ENCODE data around the gene TMSB10. TPM values are rescaled to one million over a fixed set of nuclear protein-coding genes. Genes with fewer than 3 reads are reported as not detected.
A peak's percentile ranks its signal among the peaks of the same experiment; 100 is the strongest.

The TMSB10 gene
- total RNA-seq, 1 experiment from 2014 or later = 5,246 TPM

- H3K27ac ChIP-seq (ENCODE audit: low read length) = no peak overlapping the region
- H3K4me1 ChIP-seq (ENCODE audit: insufficient read depth, low read length) = peaks cover 5% of the 10 kb centered on the region
- POLR2A ChIA-PET (ENCODE audit: unreplicated experiment) = no interaction called here
- no peaks in the 10 kb centered on the region for H3K9me3 ChIP-seq (ENCODE audit: low read length)
- no peaks in the 10 kb centered on the region for H3K79me2 ChIP-seq (ENCODE audit: low read length)
- BruUV-seq (replicated peaks) = no TSS peak
- H4K20me1 ChIP-seq (ENCODE audit: low read length) = no peaks in the 10 kb centered on the region
- peaks cover 15% of the 10 kb centered on the region for H3K27me3 ChIP-seq (ENCODE audit: low read length)
- no peaks in the 10 kb centered on the region for H3K36me3 ChIP-seq (ENCODE audit: low read depth, low read length)
- H3K9ac ChIP-seq (ENCODE audit: low read length) = no peak overlapping the region; the same call in 1 of the 2 replicates
- peak; percentile 4 for ATAC-seq
- no peaks in the 10 kb centered on the region for H3F3A ChIP-seq (ENCODE audit: low read length, unreplicated experiment)
- TF ChIP-seq EZH2phosphoT487 (IDR thresholded peaks at IDR 0.05; ENCODE audit: borderline replicate concordance, low read length) (no peak), EZH2 (IDR thresholded peaks at IDR 0.05; ENCODE audit: low read length, unreplicated experiment) (no peak), CTCF (conservative IDR thresholded peaks at IDR 0.05; ENCODE audit: low read depth, low read length) (peak; percentile 13; the same call in 1 of the 2 replicates)
- no peak for DNase-seq
- intact Hi-C loops (cut with micrococcal nuclease) = loop anchor here (1.0 to 2.0 kb wide), 2 partner anchors 22 to 388 kb away; partner anchors contain the start of gene TMSB10
- CTCF ChIA-PET = interaction anchor here (0.6 to 1.7 kb wide), 4 partner anchors 37 to 416 kb away, joined by 3 to 23 read pairs (median 4); no protein-coding TSS in a partner anchor
- H3K4me3 ChIP-seq (ENCODE audit: low read length) = peak overlapping the region; percentile 77
- no peaks in the 10 kb centered on the region for H3K9me2 ChIP-seq (replicated peaks; ENCODE audit: low read length)
- peak overlapping the region; percentile 99 for H2AFZ ChIP-seq (ENCODE audit: low read length)
- peak overlapping the region; percentile 97 for H3K4me2 ChIP-seq (ENCODE audit: low read length)
Measured at GRCh38 chr2:84882414-84882738, 23.1 kb upstream of the TMSB10 start.

DNA sequence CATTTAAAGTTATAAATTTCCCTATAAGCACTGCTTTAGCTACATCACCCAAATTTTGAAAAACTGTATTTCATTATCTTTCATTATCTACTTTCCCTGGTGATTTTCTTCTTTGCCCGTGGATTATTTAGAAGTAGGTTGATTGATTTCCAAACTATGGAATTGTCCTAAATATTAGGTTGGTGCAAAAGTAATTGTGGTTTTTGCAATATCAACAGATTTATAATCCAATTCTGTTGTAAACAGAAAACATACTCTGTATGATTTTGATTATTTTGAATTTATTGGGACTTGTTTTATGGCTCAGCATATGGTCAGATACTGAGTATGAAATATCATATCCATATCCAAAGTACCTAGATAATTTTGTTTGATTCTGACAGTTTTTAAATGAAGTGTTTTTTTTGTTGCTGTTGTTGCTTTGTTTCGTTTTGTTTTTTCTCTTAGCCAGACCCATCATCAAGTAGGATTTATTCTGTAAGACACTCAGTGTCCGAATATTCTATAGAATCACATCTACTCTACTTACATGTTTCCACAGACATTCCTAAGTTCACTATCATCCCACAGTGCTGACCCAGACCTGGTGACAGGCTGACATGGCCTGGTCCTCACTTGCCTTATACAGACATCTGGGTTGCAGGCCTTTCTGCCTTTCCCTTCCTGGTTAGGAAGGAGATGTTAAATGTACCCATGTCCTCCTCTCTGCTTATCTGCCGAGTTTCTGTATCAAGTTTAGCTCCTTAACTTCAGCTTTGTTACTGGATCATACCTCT lies 22.5 kb upstream of the TMSB10 start:
- H3K4me3 ChIP-seq (ENCODE audit: low read length) = no peak overlapping the region; the same call in 1 of the 2 replicates
- intact Hi-C loops (cut with micrococcal nuclease) = loop anchor here (1.0 to 2.0 kb wide), 2 partner anchors 22 to 389 kb away; partner anchors contain the start of gene TMSB10
- TF ChIP-seq EZH2phosphoT487 (IDR thresholded peaks at IDR 0.05; ENCODE audit: borderline replicate concordance, low read length) (no peak), CTCF (conservative IDR thresholded peaks at IDR 0.05; ENCODE audit: low read depth, low read length) (no peak), EZH2 (IDR thresholded peaks at IDR 0.05; ENCODE audit: low read length, unreplicated experiment) (no peak)
- H3K27ac ChIP-seq (ENCODE audit: low read length) = no peak overlapping the region
- no TSS peak for BruUV-seq (replicated peaks)
- no peak overlapping the region for H3K9ac ChIP-seq (ENCODE audit: low read length)
- H4K20me1 ChIP-seq (ENCODE audit: low read length) = no peaks in the 10 kb centered on the region
- CTCF ChIA-PET = interaction anchor here (0.6 to 1.7 kb wide), 2 partner anchors 43 to 415 kb away, joined by 3 to 23 read pairs; no protein-coding TSS in a partner anchor
- POLR2A ChIA-PET (ENCODE audit: unreplicated experiment) = no interaction called here
- peak overlapping the region; percentile 97 for H3K4me2 ChIP-seq (ENCODE audit: low read length)
- DNase-seq (no peak), ATAC-seq (no peak)
- no peaks in the 10 kb centered on the region for H3K36me3 ChIP-seq (ENCODE audit: low read depth, low read length)
- no peaks in the 10 kb centered on the region for H3K9me3 ChIP-seq (ENCODE audit: low read length)
- peaks cover 15% of the 10 kb centered on the region for H3K27me3 ChIP-seq (ENCODE audit: low read length)
- peaks cover 5% of the 10 kb centered on the region for H3K4me1 ChIP-seq (ENCODE audit: insufficient read depth, low read length)
- H2AFZ ChIP-seq (ENCODE audit: low read length) = peak overlapping the region; percentile 99; the same call in 1 of the 2 replicates
- H3F3A ChIP-seq (ENCODE audit: low read length, unreplicated experiment) = no peaks in the 10 kb centered on the region
- H3K9me2 ChIP-seq (replicated peaks; ENCODE audit: low read length) = no peaks in the 10 kb centered on the region
- H3K79me2 ChIP-seq (ENCODE audit: low read length) = no peaks in the 10 kb centered on the region

GRCh38 chr2:84884449-84884848 lies 21.0 kb upstream of the TMSB10 start:
- no peaks in the 10 kb centered on the region for H4K20me1 ChIP-seq (ENCODE audit: low read length)
- no TSS peak for BruUV-seq (replicated peaks)
- POLR2A ChIA-PET (ENCODE audit: unreplicated experiment) = no interaction called here
- no peaks in the 10 kb centered on the region for H3K9me2 ChIP-seq (replicated peaks; ENCODE audit: low read length)
- peaks cover 5% of the 10 kb centered on the region for H3K4me1 ChIP-seq (ENCODE audit: insufficient read depth, low read length)
- no peak overlapping the region for H3K27ac ChIP-seq (ENCODE audit: low read length)
- no peak overlapping the region for H3K4me2 ChIP-seq (ENCODE audit: low read length)
- peaks cover 15% of the 10 kb centered on the region for H3K27me3 ChIP-seq (ENCODE audit: low read length)
- H3K9ac ChIP-seq (ENCODE audit: low read length) = no peak overlapping the region
- CTCF ChIA-PET = no interaction called here
- no peaks in the 10 kb centered on the region for H3F3A ChIP-seq (ENCODE audit: low read length, unreplicated experiment)
- ATAC-seq (no peak), DNase-seq (no peak)
- intact Hi-C loops (cut with micrococcal nuclease) = no loop called here
- H3K4me3 ChIP-seq (ENCODE audit: low read length) = no peak overlapping the region
- H2AFZ ChIP-seq (ENCODE audit: low read length) = no peak overlapping the region
- H3K36me3 ChIP-seq (ENCODE audit: low read depth, low read length) = no peaks in the 10 kb centered on the region
- TF ChIP-seq CTCF (conservative IDR thresholded peaks at IDR 0.05; ENCODE audit: low read depth, low read length) (no peak), EZH2phosphoT487 (IDR thresholded peaks at IDR 0.05; ENCODE audit: borderline replicate concordance, low read length) (no peak), EZH2 (IDR thresholded peaks at IDR 0.05; ENCODE audit: low read length, unreplicated experiment) (no peak)
- H3K79me2 ChIP-seq (ENCODE audit: low read length) = no peaks in the 10 kb centered on the region
- no peaks in the 10 kb centered on the region for H3K9me3 ChIP-seq (ENCODE audit: low read length)

Data from PC-3 (cell line).